Measurements from ENCODE around the gene TRMT61B. TPM values are rescaled to one million over a fixed set of nuclear protein-coding genes. Genes with fewer than 3 reads are reported as not detected.

TRMT61B gene
- total and polyA plus RNA-seq, 2 of the 13 experiments (the other 11 are each of a cell fraction or from before 2014, with no cell fraction given), result 19.7 to 23.5 TPM

DNA sequence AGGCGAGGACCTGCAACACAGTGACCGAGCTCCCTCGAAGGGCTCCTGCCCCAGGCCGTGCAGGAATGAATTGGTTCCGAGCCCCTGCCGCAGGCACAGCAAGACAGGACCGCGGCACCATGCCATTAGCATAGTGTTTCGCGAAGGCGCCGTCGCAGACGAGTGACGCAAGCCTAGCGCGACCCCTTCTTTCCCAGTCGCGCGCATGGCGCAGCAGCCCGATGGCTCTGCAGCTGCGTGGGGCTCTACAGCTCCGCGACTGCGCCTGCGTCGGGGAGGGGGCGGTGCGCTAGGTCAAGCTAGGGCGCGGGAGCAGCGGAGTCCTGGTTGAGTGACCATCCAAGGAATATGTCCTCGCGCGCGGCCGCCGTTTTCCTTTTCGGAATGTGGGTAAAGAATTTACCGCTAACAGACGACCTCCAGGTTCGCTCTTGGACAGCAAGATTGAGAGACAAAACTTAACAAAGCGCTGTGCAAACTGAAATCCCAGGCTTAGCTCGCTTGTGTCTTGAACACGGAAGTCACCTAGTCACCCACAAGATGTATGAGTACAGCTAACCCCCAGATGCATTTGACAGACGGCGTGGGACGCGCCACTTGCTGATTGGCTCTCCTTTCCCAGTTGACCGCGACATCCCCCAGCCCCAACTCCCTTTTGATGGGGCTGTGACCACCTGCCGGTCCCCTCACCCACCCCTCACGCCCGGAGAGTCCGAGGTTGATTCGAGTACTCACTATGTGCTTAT, at the start of gene TRMT61B (continued):
- TF ChIP-seq FOXC1 (CRISPR knock-in tag; IDR thresholded peaks at IDR 0.05; ENCODE audit: borderline replicate concordance), result peak; percentile 99
- peak; percentile 91 for TF ChIP-seq YY1 (IDR thresholded peaks at IDR 0.05; ENCODE audit: insufficient read depth, insufficient replicate concordance, low read depth, low read length)
- peak; percentile 96 for TF ChIP-seq PHF5A (CRISPR knock-in tag; IDR thresholded peaks at IDR 0.05; ENCODE audit: low read depth, unreplicated experiment)
- TF ChIP-seq, protein P1, sequence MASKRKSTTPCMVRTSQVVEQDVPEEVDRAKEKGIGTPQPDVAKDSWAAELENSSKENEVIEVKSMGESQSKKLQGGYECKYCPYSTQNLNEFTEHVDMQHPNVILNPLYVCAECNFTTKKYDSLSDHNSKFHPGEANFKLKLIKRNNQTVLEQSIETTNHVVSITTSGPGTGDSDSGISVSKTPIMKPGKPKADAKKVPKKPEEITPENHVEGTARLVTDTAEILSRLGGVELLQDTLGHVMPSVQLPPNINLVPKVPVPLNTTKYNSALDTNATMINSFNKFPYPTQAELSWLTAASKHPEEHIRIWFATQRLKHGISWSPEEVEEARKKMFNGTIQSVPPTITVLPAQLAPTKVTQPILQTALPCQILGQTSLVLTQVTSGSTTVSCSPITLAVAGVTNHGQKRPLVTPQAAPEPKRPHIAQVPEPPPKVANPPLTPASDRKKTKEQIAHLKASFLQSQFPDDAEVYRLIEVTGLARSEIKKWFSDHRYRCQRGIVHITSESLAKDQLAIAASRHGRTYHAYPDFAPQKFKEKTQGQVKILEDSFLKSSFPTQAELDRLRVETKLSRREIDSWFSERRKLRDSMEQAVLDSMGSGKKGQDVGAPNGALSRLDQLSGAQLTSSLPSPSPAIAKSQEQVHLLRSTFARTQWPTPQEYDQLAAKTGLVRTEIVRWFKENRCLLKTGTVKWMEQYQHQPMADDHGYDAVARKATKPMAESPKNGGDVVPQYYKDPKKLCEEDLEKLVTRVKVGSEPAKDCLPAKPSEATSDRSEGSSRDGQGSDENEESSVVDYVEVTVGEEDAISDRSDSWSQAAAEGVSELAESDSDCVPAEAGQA (IDR thresholded peaks at IDR 0.05; ENCODE audit: low read depth), result peak; percentile 99
- TF ChIP-seq, protein P1 (CRISPR knock-in tag; IDR thresholded peaks at IDR 0.05; ENCODE audit: borderline replicate concordance), result no peak
- TF ChIP-seq RARA (CRISPR knock-in tag; IDR thresholded peaks at IDR 0.05), result peak; percentile 60
- TF ChIP-seq SMARCC2 (IDR thresholded peaks at IDR 0.05), result no peak
- peak; percentile 11; the same call in 1 of the 2 replicates for TF ChIP-seq PRDM15 (CRISPR knock-in tag; IDR thresholded peaks at IDR 0.05)
- 0 out of 2 replicates have a peak, but pooled peaks have one; percentile 49 for TF ChIP-seq ZSCAN20 (CRISPR knock-in tag; IDR thresholded peaks at IDR 0.05; ENCODE audit: borderline replicate concordance)
- TF ChIP-seq NBN (conservative IDR thresholded peaks at IDR 0.05), result no peak
- TF ChIP-seq RAD51 (IDR thresholded peaks at IDR 0.05; ENCODE audit: borderline replicate concordance), result no peak
- TF ChIP-seq BATF2 (CRISPR knock-in tag; IDR thresholded peaks at IDR 0.05), result peak; percentile 88; the same call in 1 of the 2 replicates
- TF ChIP-seq YEATS2 (CRISPR knock-in tag; IDR thresholded peaks at IDR 0.05; ENCODE audit: borderline replicate concordance), result peak; percentile 99
- no peak for TF ChIP-seq SNRNP70 (IDR thresholded peaks at IDR 0.05; ENCODE audit: low read depth, low read length)
- peak; percentile 99 for TF ChIP-seq YEATS4 (CRISPR knock-in tag; IDR thresholded peaks at IDR 0.05; ENCODE audit: borderline replicate concordance)
- TF ChIP-seq, protein P2, sequence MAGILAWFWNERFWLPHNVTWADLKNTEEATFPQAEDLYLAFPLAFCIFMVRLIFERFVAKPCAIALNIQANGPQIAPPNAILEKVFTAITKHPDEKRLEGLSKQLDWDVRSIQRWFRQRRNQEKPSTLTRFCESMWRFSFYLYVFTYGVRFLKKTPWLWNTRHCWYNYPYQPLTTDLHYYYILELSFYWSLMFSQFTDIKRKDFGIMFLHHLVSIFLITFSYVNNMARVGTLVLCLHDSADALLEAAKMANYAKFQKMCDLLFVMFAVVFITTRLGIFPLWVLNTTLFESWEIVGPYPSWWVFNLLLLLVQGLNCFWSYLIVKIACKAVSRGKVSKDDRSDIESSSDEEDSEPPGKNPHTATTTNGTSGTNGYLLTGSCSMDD (CRISPR knock-in tag; IDR thresholded peaks at IDR 0.05), result no peak
- peak; percentile 99 for TF ChIP-seq SALL2 (CRISPR knock-in tag; IDR thresholded peaks at IDR 0.05)
